Lung (tissue), 12 donors: ENCODE measurements around the gene ALCAM. TPM values are rescaled to one million over a fixed set of nuclear protein-coding genes. Genes with fewer than 3 reads are reported as not detected.

ENCODE experiments used
- ATAC-seq: fragments of 200-7000 bp; cut with Tn5 transposase; one replicate; pipeline ENCODE4 v1.9.1; 2020; ENCODE audit warnings: moderate number of reproducible peaks; ENCODE audit not compliant: insufficient read depth, low FRiP score
- DNase-seq, 3 donors: peaks; one replicate each; pipeline ENCODE4 v3.0.0-alpha.2; 2013 to 2017
- H3K27ac ChIP-seq, 2 donors: one replicate each; pipeline ENCODE4 v1.5.1; 2013; ENCODE audit warnings: mild to moderate bottlenecking in 2 of 2, moderate library complexity in 2 of 2, control low read depth in 1 of 2, inconsistent platforms in 1 of 2, low read depth in 1 of 2, low read length in 1 of 2
- H3K27me3 ChIP-seq, 3 donors: one replicate each; pipeline ENCODE4 v1.5.1; 2013; ENCODE audit warnings: low read length in 2 of 3; ENCODE audit not compliant: control insufficient read depth in 3 of 3, insufficient read depth in 3 of 3
- H3K36me3 ChIP-seq, 4 donors: one replicate each; pipeline ENCODE4 v1.5.1; 2013; ENCODE audit warnings: low read length in 4 of 4, mild to moderate bottlenecking in 1 of 4, moderate library complexity in 1 of 4; ENCODE audit not compliant: control insufficient read depth in 4 of 4, insufficient read depth in 4 of 4
- H3K4me1 ChIP-seq, 5 donors: one replicate each; pipeline ENCODE4 v1.5.1; 2013; ENCODE audit warnings: low read length in 5 of 5, mild to moderate bottlenecking in 2 of 5, moderate library complexity in 1 of 5; ENCODE audit not compliant: control insufficient read depth in 5 of 5, insufficient read depth in 5 of 5
- H3K4me3 ChIP-seq: one replicate; pipeline ENCODE4 v1.5.1; 2013; ENCODE audit warnings: mild to moderate bottlenecking, control low read depth, moderate library complexity
- H3K9ac ChIP-seq, 2 donors: one replicate each; pipeline ENCODE4 v1.5.1; 2013; ENCODE audit warnings: low read length in 2 of 2, control low read depth in 1 of 2; ENCODE audit not compliant: insufficient read depth in 1 of 2
- H3K9me3 ChIP-seq, 4 donors: one replicate each; pipeline ENCODE4 v1.5.1; 2013; ENCODE audit warnings: low read length in 3 of 4, mild to moderate bottlenecking in 1 of 4, moderate library complexity in 1 of 4; ENCODE audit not compliant: control insufficient read depth in 4 of 4, insufficient read depth in 3 of 4
- CTCF ChIP-seq: IDR thresholded peaks from 2 replicates; pipeline ENCODE4 v1.5.1; 2012; ENCODE audit warnings: mild to moderate bottlenecking; ENCODE audit errors: control extremely low read depth, extremely low read depth
- WGBS, 2 donors: extraction: QIAGEN DNeasy Blood & Tissue Kit; methylation state at CpG; one replicate each; pipeline ENCODE4 v1.1.7; 2013; 5-methylcytosine and 5-hydroxymethylcytosine counted together
- polyA plus RNA-seq, 2 donors: library from polyadenylated mRNA; stranded (reverse); fragments of 200-250 nt; gene quantifications; one replicate each; pipeline ENCODE4 v1.2.1, GENCODE V29; 2013
- total RNA-seq, 2 donors: library from RNA; depleted of rRNA in 1 of 2; stranded (reverse); fragments of >200 nt in 1 of 2; gene quantifications; one replicate each; pipeline ENCODE4 v1.2.1, GENCODE V29; 2014 to 2021
- donor health status: control.
- donor health status: control.
- donor health status: Bipolar disorder and iron deficiency.
- donor health status: healthy.
- donor health status: DM: yes; HTN: yes; CAD: no.

The ALCAM gene
- total and polyA plus RNA-seq, 4 donors = 55.9 to 252 (median 109) TPM

DNA sequence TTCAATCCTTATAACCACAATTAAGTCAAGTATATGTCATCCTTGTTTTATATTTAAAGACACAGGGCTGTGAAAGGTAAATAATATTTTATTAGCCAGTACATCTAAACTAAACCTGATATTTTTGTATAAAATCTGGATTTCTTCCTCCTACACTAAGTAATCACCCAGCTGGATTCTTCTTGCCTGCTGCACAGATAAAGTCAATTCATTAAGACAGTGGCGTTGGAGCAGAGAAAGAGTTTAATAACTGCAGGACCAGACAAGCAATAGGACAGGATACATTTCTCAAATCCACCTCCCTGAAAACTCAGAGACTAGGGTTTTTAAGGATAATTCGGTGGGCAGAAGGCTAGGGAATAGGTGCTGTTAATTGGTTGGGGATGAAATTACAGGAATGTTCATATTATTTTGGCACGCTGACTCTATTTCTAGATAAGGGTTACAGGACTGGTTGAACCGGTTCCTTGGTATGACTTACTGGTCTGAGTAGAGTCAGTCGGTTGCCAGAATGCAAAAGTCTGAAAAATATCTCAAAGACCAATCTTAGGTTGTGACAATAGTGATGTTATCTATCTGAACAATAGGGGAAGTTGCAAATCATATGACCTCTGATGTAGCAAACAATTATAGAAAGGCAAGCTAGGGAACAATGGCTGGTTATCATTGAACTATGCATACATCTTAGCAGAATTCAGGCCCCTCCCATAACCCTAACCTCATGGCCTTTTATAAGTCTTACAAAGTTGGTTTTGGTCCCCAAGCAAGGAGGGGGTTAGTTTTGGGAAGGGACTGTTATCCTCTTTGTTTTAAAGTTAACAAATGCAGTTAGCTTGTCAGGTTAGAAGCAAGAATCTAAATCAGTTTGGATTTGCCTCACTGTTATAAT, 244.8 kb downstream of the ALCAM start:
- no peak overlapping the region for H3K9ac ChIP-seq
- H3K27ac ChIP-seq = no peak overlapping the region
- H3K27me3 ChIP-seq = no peaks in the 10 kb centered on the region
- TF ChIP-seq CTCF = no peak
- no peaks in the 10 kb centered on the region for H3K36me3 ChIP-seq
- H3K4me1 ChIP-seq = peaks cover 0 to 10% (median 0%) of the 10 kb centered on the region in 5 donors
- ATAC-seq (no peak), DNase-seq (peak in 2 of 3 donors; percentile 56 to 76)
- no peak overlapping the region for H3K4me3 ChIP-seq
- WGBS, 2 donors = 68 to 79% methylated on average over 5 of the region's 5 CpGs
- peaks cover 0 to 5% (median 0%) of the 10 kb centered on the region in 4 donors for H3K9me3 ChIP-seq

DNA sequence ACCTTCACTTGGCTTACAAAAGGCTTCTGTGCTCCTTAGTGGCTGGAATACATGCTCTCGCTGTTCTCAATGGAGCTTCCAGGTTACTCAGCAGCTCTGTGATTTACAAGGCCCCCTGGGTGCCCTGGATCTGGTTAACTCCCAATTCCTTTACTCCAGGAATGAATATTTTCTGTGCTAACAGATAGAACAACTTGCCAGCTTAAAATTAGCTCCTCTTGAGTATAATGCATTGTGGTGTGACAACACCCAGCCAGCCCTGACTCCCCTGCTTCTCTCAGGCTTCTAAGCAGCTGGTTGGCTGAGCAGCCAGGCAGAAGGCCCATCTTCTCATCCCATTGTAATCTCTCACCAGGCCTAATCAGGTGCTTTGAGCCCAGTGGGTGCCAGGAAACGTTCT, 246.4 kb downstream of the ALCAM start:
- ATAC-seq = no peak

GRCh38 chr3:105614288-105615030, 247.8 kb downstream of the ALCAM start:
- DNase-seq (no peak), ATAC-seq (no peak)
- Histone ChIP-seq H3K9ac (no peak overlapping the region), H3K36me3 (no peaks in the 10 kb centered on the region), H3K27ac (no peak overlapping the region), H3K4me3 (no peak overlapping the region), H3K27me3 (no peaks in the 10 kb centered on the region), H3K4me1 (peaks cover 0 to 10% (median 0%) of the 10 kb centered on the region in 5 donors), H3K9me3 (no peaks in the 10 kb centered on the region)
- no peak for TF ChIP-seq CTCF

More for the DNA sequence above, 246.4 kb downstream of the ALCAM start:
- DNase-seq = no peak
- Histone ChIP-seq H3K4me1 (peaks cover 0 to 10% (median 0%) of the 10 kb centered on the region in 5 donors), H3K27ac (no peak overlapping the region), H3K9me3 (peaks cover 0 to 5% (median 0%) of the 10 kb centered on the region in 4 donors), H3K27me3 (no peaks in the 10 kb centered on the region), H3K36me3 (no peaks in the 10 kb centered on the region), H3K4me3 (no peak overlapping the region), H3K9ac (no peak overlapping the region)
- TF ChIP-seq CTCF = no peak
- 81 to 82% methylated on average over 2 of the region's 2 CpGs for WGBS, 2 donors
